Fibroblast of lung (primary cell): Measurements from ENCODE around the gene TGM4. TPM values are rescaled to one million over a fixed set of nuclear protein-coding genes. Genes with fewer than 3 reads are reported as not detected.
A peak's percentile ranks its signal among the peaks of the same experiment; 100 is the strongest.

Experiments used
- DNase-seq, 2 donors: peaks; one replicate each; pipeline versions ENCODE4 v3.0.0 to v3.0.0-alpha.2; 2010; ENCODE audit warnings: low read depth in 2 of 2
- H2AFZ ChIP-seq: 2 replicates; pipeline ENCODE4 v1.5.1; 2012; ENCODE audit warnings: low read length, control low read depth, inconsistent platforms
- H3K27ac ChIP-seq: 2 replicates; pipeline ENCODE4 v1.5.1; 2011; ENCODE audit warnings: low read length, control low read depth; ENCODE audit not compliant: insufficient read depth
- H3K27me3 ChIP-seq: 2 replicates; pipeline ENCODE4 v1.5.1; 2011; ENCODE audit warnings: mild to moderate bottlenecking, low read length; ENCODE audit not compliant: control insufficient read depth, insufficient read depth
- H3K36me3 ChIP-seq: 2 replicates; pipeline ENCODE4 v1.5.1; 2011; ENCODE audit warnings: low read length; ENCODE audit not compliant: control insufficient read depth, insufficient read depth
- H3K4me1 ChIP-seq: 2 replicates; pipeline ENCODE4 v1.5.1; 2011; ENCODE audit warnings: low read length; ENCODE audit not compliant: control insufficient read depth, insufficient read depth; ENCODE audit errors: extremely low read depth
- H3K4me2 ChIP-seq: 2 replicates; pipeline ENCODE4 v1.5.1; 2011; ENCODE audit warnings: low read length, control low read depth; ENCODE audit not compliant: insufficient read depth; ENCODE audit errors: extremely low read depth
- H3K4me3 ChIP-seq, 4 experiments: fragments of 200-600 bp in 1 of 4; sonication (generic) in 1 of 4; replicated peaks in 1 of 4; 2 replicates each; pipeline ENCODE4 v1.5.1; 2011 to 2016; ENCODE audit warnings: low read length in 4 of 4, low read depth in 3 of 4, mild to moderate bottlenecking in 3 of 4, control low read depth in 2 of 4, inconsistent platforms in 1 of 4, mixed read lengths in 1 of 4; ENCODE audit not compliant: insufficient read depth in 1 of 4; ENCODE audit errors: control extremely low read depth in 1 of 4
- H3K79me2 ChIP-seq: 2 replicates; pipeline ENCODE4 v1.5.1; 2012; ENCODE audit warnings: mild to moderate bottlenecking, low read length, inconsistent platforms; ENCODE audit not compliant: control insufficient read depth, insufficient read depth
- H3K9ac ChIP-seq: 2 replicates; pipeline ENCODE4 v1.5.1; 2011; ENCODE audit warnings: mild to moderate bottlenecking, low read length, control low read depth; ENCODE audit not compliant: insufficient read depth
- H3K9me3 ChIP-seq: 2 replicates; pipeline ENCODE4 v1.5.1; 2012; ENCODE audit warnings: low read depth, low read length; ENCODE audit not compliant: control insufficient read depth, insufficient read depth
- H4K20me1 ChIP-seq: 2 replicates; pipeline ENCODE4 v1.5.1; 2011; ENCODE audit warnings: low read length; ENCODE audit not compliant: control insufficient read depth, insufficient read depth; ENCODE audit errors: extremely low read depth
- CTCF ChIP-seq, 2 donors: IDR thresholded peaks in 1 of 2; conservative IDR thresholded peaks in 1 of 2; 1 replicate in 1 of 2; 2 replicates in 1 of 2; pipeline ENCODE4 v1.5.1; 2011 to 2012; ENCODE audit warnings: low read length in 2 of 2, control low read depth in 1 of 2, inconsistent platforms in 1 of 2, low read depth in 1 of 2, mild to moderate bottlenecking in 1 of 2
- EZH2 ChIP-seq: IDR thresholded peaks from 2 replicates; pipeline ENCODE4 v1.5.1; 2012; ENCODE audit warnings: low read length, control low read depth, mild to moderate bottlenecking; ENCODE audit errors: missing control alignments
- polyA plus RNA-seq, 2 donors: library from polyadenylated mRNA; depleted of rRNA in 1 of 2; stranded (reverse) in 1 of 2; unstranded in 1 of 2; fragments of >200 nt; gene quantifications; 2 replicates each; pipeline ENCODE4 v1.2.1, GENCODE V29; 2011 to 2012; ENCODE audit warnings: missing spikeins in 1 of 2
- total RNA-seq: library from RNA; depleted of rRNA; stranded (reverse); fragments of >200 nt; gene quantifications from 2 replicates; pipeline ENCODE4 v1.2.1, GENCODE V29; 2014

Gene TGM4
- total and polyA plus RNA-seq, 2 donors (not counting 1 experiment from before 2014, with no cell fraction given) = not detected

DNA sequence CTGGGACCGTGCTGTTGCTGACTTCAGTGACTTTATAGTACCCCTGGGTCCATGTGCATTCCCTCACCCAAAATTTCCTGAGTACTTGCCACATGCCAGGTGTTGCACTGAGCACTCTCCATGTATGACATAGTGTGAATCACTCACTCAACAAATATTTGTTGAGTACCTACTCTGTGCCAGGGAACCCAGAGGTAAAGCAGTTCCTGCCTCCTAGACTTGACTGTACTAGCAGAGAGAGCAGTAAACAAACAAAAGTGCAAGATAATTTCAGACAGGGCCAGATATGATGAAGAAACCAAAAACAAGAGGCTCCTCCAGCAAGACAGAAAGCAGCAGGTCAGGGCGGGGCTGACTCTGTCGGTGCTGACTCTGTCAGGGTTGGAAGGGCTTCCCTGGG, 12.2 kb downstream of the TGM4 start:
- H3K36me3 ChIP-seq = no peaks in the 10 kb centered on the region
- no peak overlapping the region for H3K9ac ChIP-seq
- H3K4me3 ChIP-seq = no peak overlapping the region
- no peak overlapping the region for H2AFZ ChIP-seq
- H3K27ac ChIP-seq = no peak overlapping the region
- H3K4me1 ChIP-seq = peaks cover 28% of the 10 kb centered on the region
- no peaks in the 10 kb centered on the region for H3K27me3 ChIP-seq
- DNase-seq = peak in 1 of 2 donors; percentile 28
- H3K4me2 ChIP-seq = no peak overlapping the region
- no peaks in the 10 kb centered on the region for H3K79me2 ChIP-seq
- H4K20me1 ChIP-seq = no peaks in the 10 kb centered on the region
- no peaks in the 10 kb centered on the region for H3K9me3 ChIP-seq
- no peak for TF ChIP-seq EZH2
- no peak for TF ChIP-seq CTCF (conservative IDR thresholded peaks at IDR 0.05 in 1 of 2, IDR thresholded peaks at IDR 0.05 in 1 of 2; ENCODE audit: low read depth in 1 of 2, low read length in 2 of 2)

- DNase-seq = no peak
- no peaks in the 10 kb centered on the region for H4K20me1 ChIP-seq
- no peaks in the 10 kb centered on the region for H3K9me3 ChIP-seq
- no peak overlapping the region for H3K9ac ChIP-seq
- H3K36me3 ChIP-seq = no peaks in the 10 kb centered on the region
- no peaks in the 10 kb centered on the region for H3K79me2 ChIP-seq
- H2AFZ ChIP-seq = no peak overlapping the region
- no peak overlapping the region for H3K4me3 ChIP-seq
- TF ChIP-seq CTCF (conservative IDR thresholded peaks at IDR 0.05 in 1 of 2, IDR thresholded peaks at IDR 0.05 in 1 of 2; ENCODE audit: low read depth in 1 of 2, low read length in 2 of 2) = no peak
- TF ChIP-seq EZH2 = no peak
- H3K27me3 ChIP-seq = no peaks in the 10 kb centered on the region
- peaks cover 28% of the 10 kb centered on the region for H3K4me1 ChIP-seq
- H3K27ac ChIP-seq = no peak overlapping the region
- no peak overlapping the region for H3K4me2 ChIP-seq
Measured at GRCh38 chr3:44887101-44887500, 12.7 kb downstream of the TGM4 start.

- peak in 1 of 2 donors; percentile 17 for DNase-seq
Measured at GRCh38 chr3:44890258-44890657, 15.8 kb downstream of the TGM4 start.

More at GRCh38 chr3:44890258-44890657, 15.8 kb downstream of the TGM4 start:
- no peak overlapping the region for H3K9ac ChIP-seq
- H3K79me2 ChIP-seq = no peaks in the 10 kb centered on the region
- H3K27me3 ChIP-seq = no peaks in the 10 kb centered on the region
- no peak overlapping the region for H3K27ac ChIP-seq
- H3K4me2 ChIP-seq = no peak overlapping the region
- TF ChIP-seq EZH2 (no peak), CTCF (conservative IDR thresholded peaks at IDR 0.05 in 1 of 2, IDR thresholded peaks at IDR 0.05 in 1 of 2; ENCODE audit: low read depth in 1 of 2, low read length in 2 of 2) (no peak)
- no peaks in the 10 kb centered on the region for H3K9me3 ChIP-seq
- H2AFZ ChIP-seq = no peak overlapping the region
- peaks cover 22% of the 10 kb centered on the region for H3K4me1 ChIP-seq
- H3K36me3 ChIP-seq = no peaks in the 10 kb centered on the region
- no peaks in the 10 kb centered on the region for H4K20me1 ChIP-seq
- H3K4me3 ChIP-seq = no peak overlapping the region
